Activated CD4-positive, alpha-beta T cell treated with anti-CD3 and anti-CD28 coated beads for 1 hour (primary cell): ENCODE results near the gene KIRREL3.

Source experiments
- DNase-seq: peaks from one replicate; pipeline ENCODE4 v3.0.0-alpha.2; 2020

Gene KIRREL3

GRCh38 chr11:126766440-126766839 is 234.1 kb downstream of the KIRREL3 start:
- DNase-seq: no peak

- no peak for DNase-seq
These were observed 235.4 kb downstream of the KIRREL3 start for GRCh38 chr11:126765196-126765595.

- DNase-seq: no peak
These were observed 236.3 kb downstream of the KIRREL3 start for GRCh38 chr11:126764231-126764630.

- no peak for DNase-seq
These were observed 243.7 kb downstream of the KIRREL3 start for GRCh38 chr11:126756855-126757254.

GRCh38 chr11:126756421-126756820 is 244.1 kb downstream of the KIRREL3 start:
- no peak for DNase-seq

GRCh38 chr11:126755526-126755925 is 245.0 kb downstream of the KIRREL3 start:
- no peak for DNase-seq

GRCh38 chr11:126754591-126755426 is 245.8 kb downstream of the KIRREL3 start:
- no peak for DNase-seq

- DNase-seq: no peak
These were observed 246.6 kb downstream of the KIRREL3 start for GRCh38 chr11:126753990-126754389.

- DNase-seq: no peak
These were observed 249.3 kb downstream of the KIRREL3 start for GRCh38 chr11:126751242-126751641.

- no peak for DNase-seq
These were observed 251.8 kb downstream of the KIRREL3 start for GRCh38 chr11:126748793-126749192.

- no peak for DNase-seq
These were observed 252.3 kb downstream of the KIRREL3 start for GRCh38 chr11:126748100-126748791.

GRCh38 chr11:126747315-126747714 is 253.3 kb downstream of the KIRREL3 start:
- no peak for DNase-seq

- no peak for DNase-seq
These were observed 254.1 kb downstream of the KIRREL3 start for GRCh38 chr11:126746443-126746842.

- DNase-seq: no peak
These were observed 255.9 kb downstream of the KIRREL3 start for GRCh38 chr11:126744699-126745098.

GRCh38 chr11:126743628-126744027 is 256.9 kb downstream of the KIRREL3 start:
- no peak for DNase-seq

GRCh38 chr11:126742582-126742981 is 258.0 kb downstream of the KIRREL3 start:
- no peak for DNase-seq

- no peak for DNase-seq
These were observed 259.7 kb downstream of the KIRREL3 start for GRCh38 chr11:126740846-126741245.

GRCh38 chr11:126739499-126740145 is 260.9 kb downstream of the KIRREL3 start:
- DNase-seq: no peak

- DNase-seq: no peak
These were observed 262.1 kb downstream of the KIRREL3 start for GRCh38 chr11:126738295-126739031.

GRCh38 chr11:126736682-126737572 is 263.6 kb downstream of the KIRREL3 start:
- DNase-seq: no peak

- DNase-seq: no peak
These were observed 265.8 kb downstream of the KIRREL3 start for GRCh38 chr11:126734752-126735151.

- DNase-seq: no peak
These were observed 266.9 kb downstream of the KIRREL3 start for GRCh38 chr11:126733685-126734084.
